Right kidney (tissue), 1 donor: Measurements from ENCODE around the gene OBP2B.
"Not testable (repeated sequence)": the region's sequence is repeated elsewhere in the genome, so short reads cannot be mapped to it uniquely, and the experiment has no call there.

ENCODE experiments used
- DNase-seq: peaks from one replicate; pipeline ENCODE4 v3.0.0-alpha.2; 2016

The OBP2B gene

DNA sequence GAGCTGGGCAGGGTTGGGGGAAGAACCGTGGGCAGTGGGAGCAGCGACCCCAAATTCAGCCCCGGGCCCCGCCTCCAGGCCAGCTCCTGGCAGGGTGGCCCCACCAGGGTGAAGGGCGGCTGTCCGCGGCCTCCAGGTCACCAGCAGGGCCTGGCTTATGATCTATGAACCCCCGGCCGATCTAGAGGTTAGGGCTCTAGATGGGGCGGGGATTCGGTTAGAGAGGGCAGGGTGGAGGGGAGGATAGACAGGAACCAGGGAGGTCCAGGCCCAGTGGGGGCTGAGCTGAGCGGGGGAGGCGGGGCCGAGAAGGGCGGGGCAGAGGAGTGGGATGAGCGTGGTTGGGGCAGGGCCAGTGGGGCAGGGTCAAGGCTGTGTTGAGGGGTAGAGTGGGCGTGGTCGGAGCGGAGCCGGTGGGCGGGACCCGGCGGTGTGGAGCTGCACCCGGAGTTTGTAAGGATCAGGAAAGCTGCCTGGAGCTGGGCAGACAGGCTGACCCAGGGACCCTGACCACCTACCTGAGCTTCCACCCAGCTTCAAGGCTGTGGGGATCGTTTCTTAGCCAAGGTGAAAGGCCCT, 29.3 kb upstream of the OBP2B start:
- peak; percentile 46 for DNase-seq

DNA sequence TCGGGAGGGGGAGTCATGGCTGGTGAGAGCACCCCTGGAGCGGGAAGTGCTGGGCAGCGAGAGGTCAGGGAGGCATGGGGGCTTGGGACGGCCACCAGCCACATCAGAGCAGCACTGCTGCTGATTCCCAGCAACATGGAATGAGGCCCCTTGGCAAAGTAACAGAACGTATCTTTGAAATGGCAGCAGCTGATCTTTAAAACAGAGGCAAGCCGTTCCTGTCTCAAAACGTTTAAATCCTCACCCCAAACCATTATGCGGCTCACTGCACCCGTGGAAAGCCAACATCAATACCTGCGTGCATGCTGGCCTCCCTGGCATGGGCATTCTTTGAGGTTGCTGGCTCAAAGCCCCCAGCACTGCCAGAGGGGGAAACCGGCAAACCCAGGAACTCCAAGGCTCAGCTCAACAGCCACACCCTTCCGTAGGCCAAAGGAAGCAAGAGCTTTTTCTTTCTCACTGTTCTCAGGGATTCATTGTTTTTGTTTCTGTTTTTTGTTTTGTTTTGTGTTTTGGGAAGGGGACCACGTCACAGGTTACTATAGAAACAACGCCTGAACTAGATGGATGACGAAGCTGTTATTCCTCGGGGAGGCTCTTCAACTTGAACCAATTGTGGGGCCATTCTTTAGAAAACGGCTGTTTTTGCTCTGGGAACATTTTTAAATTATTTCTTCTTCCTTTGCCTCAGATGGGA, 28.1 kb upstream of the OBP2B start:
- DNase-seq, result peak; percentile 36

DNA sequence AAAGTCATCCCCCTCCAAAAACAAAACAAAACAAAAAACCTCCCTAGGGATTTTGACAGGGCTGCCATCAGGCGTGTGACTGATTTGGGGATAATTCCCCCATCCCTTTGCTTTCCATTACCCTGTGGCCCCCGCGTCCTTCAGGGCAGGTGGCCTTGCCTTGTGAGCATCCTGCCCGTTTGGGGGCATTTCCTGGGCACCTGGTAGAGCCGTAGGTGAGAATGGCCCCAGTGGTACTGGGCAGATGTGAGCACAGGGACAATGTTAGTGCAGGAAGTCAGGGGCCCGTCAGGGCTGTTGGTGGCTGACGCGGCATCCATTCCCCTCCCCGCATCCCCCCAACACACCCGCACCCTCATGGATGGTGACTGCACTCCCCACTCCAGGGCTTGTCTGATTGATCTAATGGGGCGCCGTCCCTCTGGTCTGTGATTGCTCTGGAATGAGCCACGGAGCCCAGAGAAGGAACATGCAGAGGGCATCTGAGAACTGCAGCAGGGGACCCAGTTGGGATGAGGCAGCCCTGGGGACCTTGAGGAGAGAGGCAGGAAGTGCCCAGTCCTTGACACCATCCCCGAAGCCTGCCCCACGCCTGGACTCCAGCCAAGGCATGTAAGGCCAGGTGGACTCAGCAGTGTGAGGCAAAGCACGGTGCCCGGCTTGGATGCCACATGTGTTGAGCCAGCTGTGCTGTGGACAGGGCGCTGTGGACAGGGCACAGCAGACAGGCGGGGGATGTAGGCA, 27.4 kb upstream of the OBP2B start:
- peak; percentile 28 for DNase-seq

DNA sequence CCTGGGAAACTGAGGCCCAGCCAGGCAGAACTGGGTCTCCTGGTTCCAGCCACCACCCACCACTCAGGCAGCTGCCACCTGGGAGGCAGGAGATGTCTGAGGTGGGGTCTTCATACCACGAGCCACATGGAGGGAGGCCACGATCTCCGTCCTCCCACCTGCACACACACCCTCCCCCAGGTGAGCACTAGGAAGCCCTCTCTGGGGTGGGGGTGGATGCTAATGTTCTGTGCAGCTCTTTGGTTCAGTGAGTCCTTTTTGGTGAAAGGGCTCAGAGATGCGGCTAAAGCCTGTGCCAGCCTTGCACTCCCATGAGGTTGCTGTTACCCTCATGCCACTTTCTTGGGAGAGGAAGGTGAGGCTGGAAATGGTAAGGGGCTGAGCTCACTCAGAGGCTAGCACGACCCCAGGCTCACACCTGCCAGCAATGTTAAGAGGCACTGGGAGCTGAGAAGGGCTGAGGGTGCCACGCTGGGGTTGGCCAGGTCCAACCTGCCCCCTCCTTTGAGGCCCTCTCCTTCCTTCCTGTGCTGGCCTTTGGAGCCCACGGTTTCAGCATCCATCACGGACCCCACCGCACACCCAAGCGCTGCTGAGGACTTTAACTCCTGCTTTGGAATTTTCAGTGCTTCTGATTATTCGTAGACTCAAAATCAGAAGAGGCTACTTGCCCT, 26.6 kb upstream of the OBP2B start:
- no peak for DNase-seq

DNA sequence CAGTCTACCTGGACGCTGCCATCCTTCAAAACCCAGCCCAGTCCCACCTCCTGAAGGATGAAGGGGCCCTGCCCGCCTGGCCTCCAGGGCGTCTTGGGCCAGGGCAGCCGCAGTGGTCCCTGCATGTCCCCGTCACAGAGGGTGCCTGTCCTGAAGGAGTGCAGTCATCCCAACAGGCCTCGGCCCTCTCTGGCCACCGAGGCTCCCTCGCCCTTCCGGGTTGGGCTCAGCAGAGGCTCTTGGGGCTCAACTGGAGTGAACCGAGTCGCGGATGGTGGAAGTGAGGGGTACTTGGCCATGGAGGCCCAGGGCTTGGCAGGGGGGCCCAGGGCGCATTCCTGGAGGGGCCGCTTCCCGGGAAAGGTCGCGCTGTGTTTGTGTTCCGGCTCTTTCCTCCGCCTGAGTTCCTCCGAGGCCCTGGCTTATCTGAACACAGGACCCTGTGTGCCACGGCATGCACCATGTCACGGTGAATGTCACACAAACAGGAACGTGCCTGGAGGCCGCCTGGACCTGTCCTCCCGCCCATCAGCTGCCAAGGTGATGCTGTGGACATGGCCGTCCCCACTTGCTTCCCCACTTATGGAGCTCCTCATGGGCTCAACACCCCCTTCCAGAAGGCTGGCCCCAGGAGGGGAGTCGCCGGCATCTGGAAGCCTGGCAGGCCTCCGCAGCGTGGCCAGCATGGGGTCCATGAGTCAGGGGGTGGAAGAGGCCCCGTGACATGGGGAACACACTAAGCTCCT, 25.7 kb upstream of the OBP2B start:
- no peak for DNase-seq

DNA sequence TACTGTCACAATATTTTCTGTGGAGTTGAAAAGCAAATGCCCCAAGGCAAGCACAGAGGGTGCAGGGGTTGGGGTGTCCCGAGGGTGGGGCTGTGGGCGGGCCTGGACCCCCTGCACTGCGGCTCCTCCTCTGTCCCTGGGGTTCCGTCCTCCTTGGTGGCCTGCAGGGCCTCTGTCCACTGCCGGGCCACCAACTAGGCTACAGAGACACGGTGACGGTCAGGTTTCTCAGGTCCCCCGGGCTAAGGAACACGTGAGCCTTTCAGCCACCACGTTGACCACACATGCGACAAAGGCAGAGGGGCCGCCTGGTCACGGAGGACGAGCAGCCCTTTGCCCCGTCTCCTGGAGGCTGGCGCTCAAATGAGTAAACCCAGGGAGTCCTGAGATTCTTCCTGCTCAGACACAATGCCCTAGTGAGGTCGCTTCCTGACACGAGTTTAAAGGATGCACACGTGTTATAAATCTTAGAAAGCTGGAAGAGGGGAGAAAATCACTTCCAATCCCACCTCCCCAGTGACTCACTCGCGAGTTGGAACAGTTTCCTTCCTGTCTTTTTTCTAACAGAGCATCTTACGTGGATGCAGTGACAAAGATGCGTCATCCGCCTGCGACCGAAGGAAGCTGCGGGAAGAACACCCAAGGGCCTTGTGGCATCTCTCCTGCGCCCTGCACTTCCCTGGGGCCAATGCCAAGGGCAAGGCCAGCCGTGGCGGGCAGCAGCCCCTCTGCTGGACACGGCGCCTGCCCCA, 24.8 kb upstream of the OBP2B start:
- no peak for DNase-seq

DNA sequence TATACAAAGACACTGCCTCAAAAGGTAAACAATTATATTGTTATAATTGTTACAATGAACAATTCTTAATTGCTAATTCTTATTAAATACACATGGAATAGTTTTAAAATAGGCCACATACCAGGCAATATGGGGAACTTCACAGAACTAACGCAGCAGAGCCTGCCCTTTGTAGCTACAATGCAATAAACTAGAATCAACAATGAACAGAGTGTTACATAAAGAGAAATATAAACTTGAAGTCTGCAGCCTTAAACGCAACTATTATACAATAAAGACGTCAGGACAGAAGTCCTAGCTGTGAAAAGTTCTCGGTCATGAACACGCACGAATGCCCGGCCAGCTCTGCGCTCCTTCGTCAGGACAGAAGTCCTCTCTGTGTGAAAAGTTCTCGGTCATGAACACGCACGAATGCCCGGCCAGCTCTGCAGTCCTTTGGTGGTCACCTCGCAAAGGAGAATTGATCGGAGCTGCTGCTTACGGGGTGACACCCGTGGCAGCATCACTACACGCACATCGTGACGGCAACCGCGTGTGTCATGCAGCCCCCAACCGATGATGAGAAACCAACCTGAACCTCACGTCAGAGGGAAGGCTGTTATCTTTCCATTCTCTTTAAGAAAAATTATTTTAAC, 23.0 kb upstream of the OBP2B start:
- DNase-seq, result not testable (repeated sequence)

DNA sequence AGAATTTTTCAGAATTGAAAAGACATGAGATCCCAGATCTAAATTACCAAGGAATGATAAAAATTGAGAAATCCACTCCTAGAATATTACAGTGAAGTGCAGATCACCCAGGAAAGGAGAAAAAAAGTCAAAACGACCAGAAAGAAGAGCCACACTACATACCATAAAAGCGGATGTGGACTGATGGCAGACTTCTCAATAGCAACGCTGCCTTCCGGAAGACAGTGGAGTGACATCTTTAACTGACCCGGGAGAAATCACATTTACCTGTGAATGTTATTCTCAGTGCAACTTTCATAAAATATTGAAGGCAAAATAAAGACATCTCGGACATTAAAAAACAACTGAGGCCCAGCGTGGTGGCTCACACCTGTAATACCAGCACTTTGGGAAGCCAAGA, 21.5 kb upstream of the OBP2B start:
- DNase-seq, result not testable (repeated sequence)

DNA sequence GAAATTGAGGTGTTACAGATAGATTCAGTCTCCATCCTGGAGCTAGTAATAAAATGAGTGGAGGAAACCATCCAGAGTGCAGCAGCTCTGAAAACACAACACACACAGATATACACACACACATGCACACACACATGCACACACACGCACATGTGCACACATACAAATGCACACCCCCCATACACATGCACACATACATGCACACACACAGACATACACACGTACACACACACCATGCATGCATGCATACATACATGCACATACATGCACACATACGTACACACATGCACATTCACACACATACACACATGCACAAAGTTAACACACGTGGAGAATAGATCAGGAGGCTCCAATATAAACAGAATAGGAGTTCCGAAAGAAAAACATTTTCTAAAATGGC, 21.0 kb upstream of the OBP2B start:
- DNase-seq, result no peak

DNA sequence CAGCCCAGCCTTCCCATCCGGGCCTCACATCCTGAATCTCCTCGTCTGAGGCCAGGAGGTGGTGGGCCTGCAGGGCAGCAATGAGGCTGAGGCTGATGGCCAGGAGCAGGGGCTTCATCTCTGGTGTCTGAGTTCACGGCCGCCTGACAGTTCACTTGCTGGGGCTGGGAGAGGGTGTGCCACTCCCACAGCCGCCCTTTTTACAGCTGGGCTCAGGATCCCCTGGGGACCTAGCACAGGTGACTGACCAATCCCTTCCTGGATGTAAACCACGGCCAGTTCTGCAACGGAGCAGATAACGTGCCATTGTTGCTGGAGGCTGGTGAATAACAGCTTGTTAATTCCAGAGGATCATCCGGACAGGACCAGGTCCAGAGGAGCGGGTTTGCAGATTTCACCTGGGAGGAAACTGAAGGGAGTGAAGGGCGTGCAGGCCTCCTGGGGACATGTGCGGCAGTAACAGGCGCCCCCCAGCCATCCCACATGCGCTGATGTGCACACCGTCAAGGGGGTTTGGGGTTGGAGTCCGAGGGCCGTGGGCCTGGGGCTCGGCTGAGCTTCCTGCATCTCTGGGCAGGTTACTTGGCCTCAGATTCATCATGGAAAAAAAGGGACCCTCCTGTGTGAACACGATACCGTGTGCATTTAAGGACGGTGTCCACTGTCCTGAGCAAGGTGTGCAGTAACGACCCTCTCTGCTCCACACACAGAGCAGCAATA, 19.6 kb upstream of the OBP2B start:
- not testable (repeated sequence) for DNase-seq

DNA sequence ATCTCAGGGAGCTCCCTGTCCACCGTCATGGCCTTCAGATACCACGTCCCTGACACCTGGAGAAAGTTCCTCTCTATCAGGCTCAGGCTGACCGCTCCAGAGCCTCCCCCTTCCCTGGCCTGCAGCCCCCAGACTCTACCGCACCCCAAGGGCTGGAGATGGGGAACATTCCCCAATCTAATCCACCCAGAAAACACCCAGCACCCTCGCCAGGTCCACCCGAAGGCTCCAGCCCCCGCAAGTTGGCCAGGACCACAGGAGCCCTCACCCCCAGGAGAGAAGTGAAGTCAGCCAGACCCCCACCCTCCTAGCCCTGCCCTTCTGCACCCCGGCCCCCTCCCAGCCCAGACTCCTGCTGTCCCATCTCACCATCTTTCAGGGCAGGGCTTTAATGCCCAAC, 18.9 kb upstream of the OBP2B start:
- not testable (repeated sequence) for DNase-seq

DNA sequence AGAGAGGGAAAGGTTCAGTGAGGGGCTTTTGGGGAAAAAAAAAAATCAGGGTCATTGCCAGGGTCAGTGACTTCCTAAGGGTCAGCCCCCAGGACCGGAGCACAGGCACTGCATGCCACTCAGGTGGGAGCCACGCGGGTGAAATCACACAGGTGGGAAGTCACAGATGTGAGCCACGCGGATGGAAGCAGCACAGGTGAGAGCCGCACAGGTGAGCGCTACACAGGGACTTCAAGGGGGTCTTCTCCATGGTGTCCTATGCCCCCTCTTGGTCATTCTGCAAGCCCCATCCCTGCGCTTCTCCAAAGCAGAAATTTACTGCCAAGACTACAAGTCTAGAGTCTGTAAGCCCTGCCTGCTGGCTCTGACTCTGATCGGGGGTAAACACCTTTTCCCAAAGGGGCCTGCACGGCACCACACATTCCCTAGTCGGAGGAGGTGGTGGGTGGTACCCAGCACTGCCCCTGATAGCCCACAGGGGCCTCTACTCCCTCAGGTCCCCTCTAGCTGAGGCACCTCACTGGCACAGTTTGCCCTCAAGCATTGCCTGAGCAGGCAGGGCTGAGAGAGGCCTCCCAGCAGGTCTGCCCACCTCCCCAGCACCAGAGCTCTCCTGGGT, 18.3 kb upstream of the OBP2B start:
- no peak for DNase-seq

DNA sequence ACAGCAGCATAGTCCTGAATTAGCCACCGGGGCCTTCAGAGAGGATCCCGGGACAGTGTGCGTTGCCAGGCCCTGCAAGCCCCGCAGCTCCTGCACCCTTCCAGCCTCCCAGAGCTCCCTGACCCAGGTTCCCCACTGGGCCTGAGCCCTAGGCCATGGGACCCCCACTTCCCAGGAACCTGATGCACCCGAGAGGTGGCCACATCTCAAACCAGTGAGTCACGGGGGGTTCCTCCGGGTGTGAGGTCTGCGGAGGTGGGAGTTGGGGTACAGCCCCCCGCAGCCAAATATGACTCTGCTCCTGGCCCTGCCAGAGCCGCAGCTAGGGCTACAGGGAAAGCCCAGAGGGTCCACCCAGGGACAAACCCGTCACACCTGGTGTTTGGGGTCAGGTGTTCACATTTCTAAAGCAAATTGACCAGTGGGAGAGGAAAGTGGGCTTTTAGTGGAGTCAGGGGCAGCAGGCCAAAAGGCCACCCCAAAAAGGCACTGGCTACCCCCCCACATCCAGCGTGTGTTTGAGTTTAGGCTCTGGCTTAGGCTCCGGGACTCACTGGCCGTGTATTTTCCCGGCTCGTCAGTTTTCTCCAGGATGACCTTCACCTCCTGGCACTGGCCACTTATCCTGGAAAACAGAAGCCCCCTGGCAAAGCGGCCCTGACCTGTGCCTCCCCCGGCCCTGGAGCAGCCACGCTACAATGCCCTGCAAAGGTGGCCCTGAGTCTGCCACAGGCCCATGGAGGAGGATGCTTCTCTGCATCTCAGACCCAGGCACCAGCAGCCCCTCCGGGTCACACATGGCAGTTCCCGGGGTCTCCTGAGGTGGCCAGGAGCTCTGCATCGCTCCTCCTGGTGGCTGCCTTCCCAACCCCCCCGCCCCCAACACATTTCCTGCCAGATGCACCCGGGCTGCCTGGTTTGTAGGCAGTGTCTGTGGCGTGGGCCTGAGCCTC, 17.4 kb upstream of the OBP2B start:
- DNase-seq, result no peak

DNA sequence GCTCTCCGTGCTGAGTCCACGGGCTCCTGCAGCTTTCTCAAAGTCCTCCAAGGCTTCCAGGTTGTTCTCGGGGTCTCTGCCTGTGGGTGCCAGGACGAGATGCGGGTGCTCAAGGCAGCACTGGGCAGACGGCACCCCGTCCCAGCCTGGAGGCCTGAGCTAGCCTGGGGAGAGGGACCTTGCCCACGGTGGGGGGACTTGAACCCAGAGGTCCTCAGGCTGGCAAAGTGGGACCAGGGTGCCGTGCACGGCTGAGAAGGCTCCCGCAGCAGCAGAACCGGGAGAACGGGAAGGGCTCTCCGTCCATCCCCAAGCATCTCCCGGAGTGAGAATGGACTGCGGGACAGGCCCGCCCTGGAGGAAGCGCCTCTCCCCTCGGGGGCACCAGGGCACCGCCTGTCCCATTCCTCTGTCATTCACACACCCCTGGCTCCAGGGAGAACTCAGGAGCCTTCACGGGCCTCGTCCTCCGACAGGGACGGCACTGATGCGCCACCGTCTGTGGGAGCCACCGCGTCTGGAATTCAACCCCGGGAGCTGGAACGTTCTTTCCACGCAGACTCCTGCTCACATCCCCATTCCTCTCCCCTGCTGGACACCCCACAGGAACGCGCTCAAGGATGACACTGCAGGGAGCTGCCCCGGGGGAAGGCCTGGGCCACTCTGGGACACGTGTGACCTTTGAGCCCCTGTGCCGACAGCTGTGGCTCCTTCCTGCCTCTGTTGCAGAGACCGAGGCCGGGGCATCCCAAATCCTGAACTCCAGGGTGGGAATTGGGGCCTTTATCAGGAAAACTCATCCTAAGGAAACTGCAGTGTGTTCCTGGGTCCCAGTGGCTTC, 16.3 kb upstream of the OBP2B start:
- DNase-seq, result no peak

DNA sequence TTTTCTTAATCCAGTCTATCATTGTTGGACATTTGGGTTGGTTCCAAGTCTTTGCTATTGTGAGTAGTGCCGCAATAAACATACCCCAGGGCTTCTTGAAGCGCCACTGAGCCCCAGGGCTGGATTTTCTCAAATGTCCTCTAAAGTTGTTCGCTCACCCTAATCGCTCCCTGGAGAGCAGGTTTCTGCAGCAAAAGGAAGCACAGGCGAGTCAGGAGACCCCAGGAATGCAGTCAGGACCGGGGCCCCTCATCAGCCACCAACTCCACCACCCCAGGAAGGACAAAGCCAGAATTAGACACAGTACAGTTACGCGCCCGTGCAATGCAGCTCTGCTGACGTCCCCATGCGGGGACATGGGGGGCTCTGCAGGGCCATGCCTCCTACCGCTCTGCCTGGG, 15.7 kb upstream of the OBP2B start:
- no peak for DNase-seq

DNA sequence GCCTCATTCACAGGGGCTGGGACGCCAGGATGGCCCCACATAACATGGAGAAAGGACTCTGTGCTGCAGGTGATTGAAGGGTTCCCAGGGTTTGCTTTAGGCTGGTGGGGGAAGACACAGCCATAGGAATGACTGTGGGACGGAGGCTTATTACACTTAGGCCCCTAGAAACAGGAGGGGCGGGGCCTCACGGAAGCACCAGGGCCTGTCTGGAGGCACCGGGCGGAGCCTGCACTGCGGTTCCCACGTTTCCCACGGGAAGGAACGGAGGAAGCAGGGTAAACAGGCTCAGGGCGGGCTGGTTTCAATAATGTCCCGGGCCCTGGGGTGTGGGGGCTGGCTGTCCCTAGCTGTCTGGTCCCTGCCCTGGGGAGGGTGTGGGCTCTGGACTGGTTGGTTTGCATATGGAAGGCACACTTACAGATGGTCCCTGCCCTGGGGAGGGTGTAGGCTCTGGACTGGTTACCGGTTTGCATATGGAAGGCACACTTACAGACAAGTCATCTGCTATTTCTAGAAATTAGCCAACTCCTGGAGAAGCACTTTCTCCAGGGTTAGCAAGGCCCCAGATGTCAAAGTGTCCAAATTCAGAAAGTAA, 14.2 kb upstream of the OBP2B start:
- not testable (repeated sequence) for DNase-seq

DNA sequence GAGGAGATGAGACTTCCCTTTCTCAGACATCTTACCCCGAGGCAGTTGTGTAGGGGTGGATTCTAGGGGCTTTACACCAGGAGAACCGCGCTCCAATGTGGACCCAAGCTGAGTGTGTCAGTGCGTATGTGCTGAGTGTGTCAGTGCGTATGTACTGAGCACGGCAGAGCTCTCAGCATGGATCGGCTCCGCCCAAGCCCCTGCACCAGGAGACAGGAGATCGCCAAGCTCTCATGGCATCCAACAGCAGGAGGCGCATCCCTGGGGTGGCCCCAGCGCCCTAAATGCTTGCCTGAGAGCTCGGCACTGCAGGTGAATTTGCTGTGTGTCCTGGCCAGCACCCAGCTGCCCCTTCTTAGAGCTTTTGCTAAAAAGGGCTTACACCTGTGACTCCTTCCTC, 12.9 kb upstream of the OBP2B start:
- DNase-seq, result not testable (repeated sequence)
